A172 (cell line): ENCODE results near the gene CAPNS2. TPM values are rescaled to one million over a fixed set of nuclear protein-coding genes. Genes with fewer than 3 reads are reported as not detected.
"Not testable (repeated sequence)": the region's sequence is repeated elsewhere in the genome, so short reads cannot be mapped to it uniquely, and the experiment has no call there.

Experiments
- DNase-seq: peaks from one replicate; pipeline ENCODE4 v3.0.0-alpha.2; 2015; ENCODE audit warnings: low spot score
- total RNA-seq: library from RNA; depleted of rRNA; stranded (reverse); fragments of >200 nt; shearing (Covaris generic); gene quantifications from 2 replicates; pipeline ENCODE4 v1.2.3, GENCODE V29; 2014; rRNA removed

The CAPNS2 gene
- total RNA-seq, 1 experiment from 2014 or later, result not detected

DNA sequence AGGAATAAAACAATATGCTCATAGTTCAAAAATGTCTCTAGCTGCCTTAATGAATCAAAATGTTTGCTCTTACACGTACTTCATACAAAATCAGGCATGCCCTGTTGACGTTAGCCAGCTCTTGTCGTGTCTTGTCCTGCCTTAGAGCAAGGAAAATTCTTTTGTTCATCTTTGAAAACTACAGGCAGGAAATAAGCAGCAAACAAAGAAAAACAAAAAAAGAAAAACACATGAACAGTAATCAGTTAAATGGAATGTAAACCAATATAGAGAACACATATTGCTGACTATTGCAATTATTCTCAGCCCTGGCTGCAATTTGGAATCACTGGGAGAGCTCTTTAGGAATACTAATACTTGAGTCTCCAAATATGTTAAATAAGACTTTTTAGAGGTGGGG, 1.7 kb downstream of the CAPNS2 start:
- DNase-seq, result no peak

DNA sequence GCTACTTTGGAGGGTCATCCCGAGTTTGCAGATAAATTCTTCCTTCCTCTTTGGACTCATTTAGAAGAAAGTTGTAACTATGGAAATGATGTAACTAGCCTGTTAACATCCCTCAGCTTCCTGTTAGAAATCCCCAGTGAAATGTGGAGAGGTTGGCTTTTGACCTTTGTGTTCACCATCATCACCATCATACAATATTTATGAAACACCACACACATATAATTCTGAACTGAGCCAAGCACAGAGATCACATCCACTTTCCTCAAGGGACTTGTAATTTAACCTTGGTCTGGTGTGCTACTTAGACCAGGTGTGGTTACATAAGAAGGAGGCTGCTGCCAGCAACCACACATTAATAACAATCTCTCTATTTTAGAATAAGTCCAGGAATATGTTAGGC, 2.5 kb downstream of the CAPNS2 start:
- no peak for DNase-seq

DNA sequence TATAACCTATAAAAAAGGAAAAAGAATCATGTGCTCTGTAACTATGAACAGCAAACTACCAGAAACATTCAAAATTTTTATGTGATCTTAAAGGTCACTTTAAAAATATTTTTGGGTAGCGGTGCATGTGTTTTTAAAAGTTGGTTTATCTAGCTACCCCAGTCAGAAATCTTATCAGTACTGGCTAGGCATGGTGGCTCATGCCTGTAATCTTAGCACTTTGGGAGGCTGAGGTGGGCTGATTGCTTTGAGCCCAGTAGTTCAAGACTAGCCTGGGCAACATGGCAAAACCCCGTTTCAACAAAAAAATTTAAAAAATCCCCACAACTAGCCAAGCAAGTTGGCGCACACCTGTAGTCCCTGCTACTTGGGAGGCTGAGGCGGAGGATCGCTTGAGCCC, 3.7 kb downstream of the CAPNS2 start:
- no peak for DNase-seq

DNA sequence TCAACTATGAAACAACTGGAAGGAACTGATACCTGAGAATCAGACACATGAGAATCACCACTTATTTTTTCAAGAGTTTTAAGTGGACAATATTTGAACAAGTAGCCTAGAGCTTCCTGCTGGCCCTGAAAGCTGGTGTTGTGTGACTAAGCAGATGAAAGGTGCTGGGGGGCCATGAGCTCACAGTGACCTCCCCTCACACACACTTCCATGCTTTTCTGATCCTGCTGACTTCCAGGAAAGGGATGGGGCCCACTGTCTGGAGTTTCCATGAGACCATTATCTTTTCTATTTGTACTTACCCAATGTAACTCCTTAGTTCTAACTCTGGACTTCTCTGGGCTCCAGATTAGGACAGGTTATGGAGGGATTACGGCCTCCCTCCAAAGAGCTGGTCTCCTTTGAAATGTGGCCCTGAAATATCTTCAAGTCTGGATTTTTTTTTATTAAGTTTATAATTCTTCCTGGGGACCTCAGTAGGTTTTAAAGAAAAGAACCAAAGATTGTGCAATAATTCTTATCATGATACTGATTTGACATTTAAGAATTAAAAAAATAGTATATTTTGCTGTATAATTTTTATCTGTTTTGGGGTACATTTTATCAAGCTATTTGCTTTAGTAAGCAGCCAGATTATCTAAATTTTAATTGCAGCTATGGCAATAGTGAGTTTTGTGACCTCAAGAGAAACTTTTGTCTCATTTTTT, 4.9 kb downstream of the CAPNS2 start:
- DNase-seq, result no peak

DNA sequence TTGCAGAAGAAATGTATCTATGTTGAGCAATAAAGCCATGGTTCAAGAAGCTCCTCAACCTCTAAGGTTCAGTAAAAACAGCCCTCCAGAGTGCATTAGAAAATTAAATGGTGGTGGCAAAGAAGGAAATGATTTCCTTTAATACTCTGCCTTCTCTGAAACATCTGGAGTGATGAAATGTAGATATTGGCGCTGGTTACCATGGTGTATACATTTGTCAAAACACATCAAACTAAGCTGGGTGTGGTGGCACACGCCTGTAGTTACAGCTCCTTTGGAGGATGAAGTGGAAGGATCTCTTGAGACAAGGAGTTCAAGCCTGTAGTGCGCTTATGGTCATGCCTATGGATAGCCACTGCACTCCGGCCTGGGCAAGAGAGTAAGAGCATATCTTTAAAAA, 6.0 kb downstream of the CAPNS2 start:
- no peak for DNase-seq

DNA sequence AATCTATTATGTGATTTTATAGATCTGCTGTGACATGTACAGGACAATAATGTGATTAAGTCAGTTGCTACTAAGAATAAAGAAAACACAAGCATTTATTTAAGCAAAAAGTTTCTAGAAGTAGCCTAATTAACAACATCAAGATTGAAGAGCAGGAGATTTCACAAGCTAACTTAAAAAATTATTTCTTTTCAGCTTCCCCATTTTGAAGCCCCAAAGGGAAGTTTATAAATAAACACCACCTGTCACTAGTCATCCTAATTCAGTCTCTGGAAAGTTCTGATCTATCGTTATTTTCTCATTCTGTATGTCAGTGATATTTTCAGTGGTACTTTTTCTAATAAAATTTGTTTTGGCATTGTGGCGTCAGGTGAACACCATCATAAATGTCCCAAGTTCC, 8.3 kb downstream of the CAPNS2 start:
- DNase-seq, result no peak

DNA sequence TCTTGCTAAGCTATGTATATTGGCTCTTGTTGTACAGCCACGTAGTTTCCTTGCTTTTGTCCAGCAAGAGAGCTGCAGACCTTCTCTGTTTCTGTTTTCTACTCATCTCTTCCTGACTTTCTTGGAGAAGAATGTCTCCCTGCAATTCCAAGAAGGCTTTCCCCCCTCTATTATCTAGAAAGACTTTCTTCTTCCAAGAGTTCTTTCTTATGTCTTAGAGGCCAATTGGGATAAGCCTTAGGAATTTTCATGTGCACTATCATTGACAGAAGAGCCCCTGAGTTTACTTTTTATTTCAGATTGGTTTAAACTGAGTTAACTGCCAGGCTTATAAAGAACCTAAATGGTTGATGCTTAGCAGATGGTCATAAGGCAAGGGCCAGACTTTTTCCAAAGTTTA, 9.0 kb downstream of the CAPNS2 start:
- no peak for DNase-seq

DNA sequence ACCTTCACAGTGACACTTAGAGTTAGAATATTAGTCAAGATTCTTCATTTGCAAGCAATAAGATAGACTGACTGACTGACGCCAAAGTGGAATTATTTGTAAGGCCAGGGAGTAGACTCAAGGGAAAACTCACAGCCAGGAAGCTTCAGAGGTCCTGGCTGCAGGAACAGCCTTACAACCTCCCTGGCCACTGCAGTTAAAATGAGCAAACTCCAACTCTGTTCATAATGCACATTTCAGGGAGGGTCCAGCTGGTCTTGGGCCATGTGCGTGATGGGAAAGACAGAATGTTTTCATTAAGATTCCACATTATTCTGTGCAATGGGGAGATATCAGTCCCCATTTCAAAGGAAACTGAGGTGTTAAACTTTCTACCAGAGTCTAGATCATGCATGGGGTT, 9.9 kb downstream of the CAPNS2 start:
- no peak for DNase-seq

DNA sequence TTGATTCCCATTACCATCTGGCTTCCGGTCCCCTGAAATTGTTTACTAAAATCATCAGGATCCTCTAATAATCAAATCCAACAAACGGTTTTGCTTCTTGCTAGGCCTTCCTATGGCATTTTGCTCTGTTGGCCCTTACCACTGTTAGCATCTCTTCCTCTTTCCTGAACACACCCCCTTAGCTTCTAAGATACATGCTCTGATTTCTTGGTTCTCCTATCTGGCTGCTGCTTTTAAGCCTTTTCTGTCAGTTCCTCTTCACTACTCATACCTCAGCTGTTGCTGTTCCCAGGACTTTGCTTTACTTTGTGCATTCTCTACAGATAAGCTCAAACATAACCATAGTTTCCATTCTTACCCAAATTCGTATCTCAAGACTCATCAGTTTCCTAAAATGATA, 11.4 kb downstream of the CAPNS2 start:
- DNase-seq, result no peak

DNA sequence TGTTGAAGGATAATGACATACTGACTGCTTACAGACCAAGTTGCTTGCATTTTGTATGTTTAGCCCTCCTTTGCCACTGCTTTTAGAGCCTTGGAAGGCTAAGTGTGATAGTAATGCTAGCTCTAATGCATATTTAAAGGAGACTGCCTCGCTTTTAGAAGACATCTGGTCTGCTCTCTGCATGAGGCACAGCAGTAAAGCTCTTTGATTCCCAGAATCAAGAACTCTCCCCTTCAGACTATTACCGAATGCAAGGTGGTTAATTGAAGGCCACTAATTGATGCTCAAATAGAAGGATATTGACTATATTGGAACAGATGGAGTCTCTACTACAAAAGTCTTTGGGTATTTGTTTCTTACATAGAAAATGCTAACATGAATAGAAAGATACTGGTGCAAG, 19.1 kb downstream of the CAPNS2 start:
- no peak for DNase-seq

DNA sequence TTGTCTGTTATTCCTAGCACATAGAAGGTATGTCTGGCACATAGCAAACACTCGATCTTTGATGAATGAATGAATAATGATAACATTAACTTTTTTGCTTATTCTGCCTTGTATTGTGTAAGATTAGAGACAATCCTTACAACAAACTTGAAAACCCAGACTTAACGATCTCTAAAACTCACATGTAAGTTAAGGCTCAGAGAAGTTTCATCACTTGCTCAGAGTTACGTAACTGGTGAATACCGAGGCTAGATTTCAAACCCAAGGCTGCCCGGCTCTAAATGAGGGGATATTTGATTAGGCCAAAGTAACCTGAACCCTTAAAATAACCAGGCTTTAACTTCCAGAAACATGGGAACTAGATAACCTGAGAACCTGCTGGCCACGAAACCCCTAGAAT, 22.3 kb downstream of the CAPNS2 start:
- no peak for DNase-seq

DNA sequence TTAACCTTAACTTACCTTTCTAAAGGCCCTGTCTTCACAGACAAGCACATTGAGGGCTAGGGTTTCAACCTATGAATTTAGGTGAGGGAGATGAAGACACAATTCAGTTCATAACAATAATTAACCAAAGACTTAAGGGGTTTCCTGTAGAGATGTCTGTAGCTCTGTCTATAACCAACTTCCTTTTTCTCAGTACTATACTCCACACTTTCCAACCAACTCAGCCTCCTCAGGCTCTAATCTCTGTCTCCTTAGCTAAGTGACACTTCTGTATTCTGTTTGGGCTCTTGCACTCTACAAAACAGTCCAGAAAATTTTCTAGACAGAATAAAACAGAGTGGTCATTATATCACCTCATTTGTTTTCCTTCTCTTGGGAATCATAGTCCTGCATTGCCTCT, 25.8 kb downstream of the CAPNS2 start:
- no peak for DNase-seq

DNA sequence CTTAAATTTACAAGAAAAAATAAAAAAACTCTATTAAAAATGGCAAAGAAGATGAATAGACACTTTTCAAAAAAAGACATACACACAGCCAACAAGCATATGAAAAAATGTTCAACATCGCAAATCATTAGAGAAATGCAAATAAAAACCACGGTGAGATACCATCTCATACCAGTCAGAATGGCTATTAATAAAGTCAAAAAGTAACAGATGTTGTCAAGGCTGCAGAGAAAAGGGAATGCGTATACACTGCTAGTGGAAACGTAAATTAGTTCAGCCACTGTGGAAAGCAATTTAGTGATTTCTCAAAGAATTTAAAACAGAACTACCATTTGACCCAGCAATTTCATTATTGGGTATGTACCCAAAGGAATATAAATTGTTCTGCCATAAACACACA, 31.4 kb downstream of the CAPNS2 start:
- no peak for DNase-seq

DNA sequence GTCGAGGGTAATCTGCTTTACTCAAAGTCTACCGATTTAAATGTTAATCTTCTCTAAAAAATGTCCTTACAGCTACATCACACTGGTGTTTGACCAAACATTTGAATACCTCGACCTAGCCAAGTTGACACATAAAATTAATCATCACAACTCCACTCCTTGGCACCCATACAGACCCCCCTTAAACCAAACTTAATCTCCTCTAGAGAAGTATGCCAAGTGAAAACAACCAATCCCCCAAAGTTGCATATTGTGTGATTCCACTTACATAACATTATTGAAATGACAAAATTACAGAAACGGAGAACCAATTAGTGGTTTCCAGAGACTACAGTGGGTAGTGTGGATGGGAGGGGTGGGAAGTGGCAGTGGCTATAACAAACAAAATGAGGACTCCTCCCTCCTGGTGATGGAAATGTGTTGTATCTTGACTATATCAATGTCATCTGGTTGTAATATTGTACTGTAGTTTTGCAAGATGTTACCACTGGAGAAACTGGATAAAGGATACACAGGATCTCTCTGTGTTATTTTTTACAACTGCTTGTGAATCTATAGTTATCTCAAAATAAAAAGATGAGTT, 39.4 kb downstream of the CAPNS2 start:
- no peak for DNase-seq

DNA sequence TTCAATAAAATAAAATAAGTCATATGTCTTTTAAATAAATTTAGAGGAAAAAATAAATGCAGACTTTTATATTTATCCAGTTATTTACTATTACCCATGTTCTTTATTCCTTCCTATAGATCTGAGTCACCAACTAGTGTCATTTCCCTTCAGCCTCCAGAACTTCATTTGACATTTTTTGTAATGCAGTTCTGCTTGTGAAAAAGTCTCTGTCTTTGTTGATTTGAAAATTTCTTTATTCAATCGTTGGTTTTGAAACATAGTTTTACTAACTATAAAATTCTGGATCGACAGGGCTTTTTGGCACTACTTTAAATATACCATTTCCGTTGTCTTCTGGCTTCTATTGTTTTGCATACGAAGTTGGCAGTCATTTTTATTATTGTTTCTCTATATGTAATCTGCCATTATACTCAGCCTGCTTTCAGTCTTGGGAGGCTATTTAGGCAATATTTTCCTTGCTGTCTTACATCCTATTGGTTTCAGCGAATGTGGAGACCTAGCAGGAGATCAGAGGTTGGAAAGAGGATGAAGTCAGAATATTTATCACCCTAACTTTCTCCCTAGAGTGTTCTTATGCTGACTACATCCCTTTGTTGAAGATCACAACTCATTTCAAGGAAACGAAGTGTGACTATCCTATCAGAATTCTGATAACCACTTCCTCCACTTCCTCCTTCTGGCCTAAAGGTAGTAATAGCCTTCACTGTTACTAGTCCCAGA, 47.3 kb downstream of the CAPNS2 start:
- no peak for DNase-seq

DNA sequence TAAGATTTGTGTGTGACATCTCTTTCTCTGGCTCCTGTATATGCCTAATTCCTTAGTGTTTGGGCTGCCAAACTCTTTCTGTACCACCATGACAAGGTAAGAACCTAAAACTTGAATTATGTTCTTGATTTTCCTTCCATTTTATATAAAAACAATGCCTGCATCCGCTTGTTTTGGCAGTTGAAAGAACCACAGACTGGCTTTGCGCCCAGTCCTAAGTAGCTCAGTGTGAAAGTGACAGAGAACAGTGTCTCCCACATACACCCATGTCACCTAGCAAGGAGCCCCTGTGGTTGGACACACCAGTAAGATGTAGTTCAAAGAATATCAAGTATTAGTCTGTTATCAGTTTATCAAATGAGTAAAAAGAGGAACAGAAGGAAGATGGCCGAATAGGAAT, 48.6 kb downstream of the CAPNS2 start:
- DNase-seq, result no peak

DNA sequence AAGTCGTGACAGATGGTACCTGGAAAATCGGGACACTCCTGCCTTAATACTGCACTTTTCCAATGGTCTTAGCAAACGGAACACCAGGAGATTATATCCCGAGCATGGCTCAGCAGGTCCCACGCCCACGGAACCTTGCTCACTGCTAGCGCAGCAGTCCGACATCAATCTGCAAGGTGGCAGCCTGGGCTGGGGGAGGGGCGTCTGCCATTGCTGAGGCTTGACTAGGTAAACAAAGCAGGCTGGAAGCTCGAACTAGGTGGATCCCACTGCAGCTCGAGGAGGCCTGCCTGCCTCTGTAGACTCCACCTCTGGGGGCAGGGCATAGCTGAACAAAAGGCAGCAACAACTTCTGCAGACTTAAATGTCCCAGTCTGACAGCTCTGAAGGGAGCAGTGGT, 49.2 kb downstream of the CAPNS2 start:
- not testable (repeated sequence) for DNase-seq

Other genes starting within 250 kb of the CAPNS2 start
- 0.02 and 0.26 TPM in 2 replicates for gene IRX6, start 242.5 kb upstream of the CAPNS2 start, total RNA-seq
- 85.0 and 103 TPM in 2 replicates for gene MMP2, start 87.5 kb upstream of the CAPNS2 start, total RNA-seq
- gene LPCAT2, start 57.6 kb upstream of the CAPNS2 start, total RNA-seq, result 18.6 and 20.2 TPM in 2 replicates
- 6.4 and 7.4 TPM in 2 replicates for gene SLC6A2, start 89.3 kb downstream of the CAPNS2 start, total RNA-seq